Measurements from ENCODE around the gene HLA-DOB. TPM values are rescaled to one million over a fixed set of nuclear protein-coding genes. Genes with fewer than 3 reads are reported as not detected.

The HLA-DOB gene
- polyA plus RNA-seq, 3 donors = 0.10 to 0.21 (median 0.16) TPM

DNA sequence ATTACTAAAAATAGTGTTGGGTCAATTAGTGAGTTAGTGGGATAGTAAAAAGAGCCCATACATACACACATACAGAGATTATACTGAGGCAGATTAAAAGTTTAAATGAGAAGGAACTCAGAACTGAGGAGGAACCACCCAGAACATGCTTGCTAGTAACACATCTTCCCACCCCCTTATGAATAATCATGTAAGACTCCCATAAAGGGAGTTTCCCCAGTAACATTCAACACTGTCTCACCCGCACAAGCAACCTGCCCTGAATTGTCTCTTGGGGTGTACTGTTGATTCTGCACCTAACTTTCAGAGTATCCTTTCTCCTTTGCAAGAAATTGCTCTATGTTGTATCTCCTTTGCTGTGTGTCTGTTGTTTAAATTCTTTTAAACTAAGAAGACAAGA is 42.4 kb downstream of the HLA-DOB start:
- no peak for DNase-seq (ENCODE audit: extremely low read depth in 1 of 11, low read depth in 9 of 11, low spot score in 4 of 11)

DNA sequence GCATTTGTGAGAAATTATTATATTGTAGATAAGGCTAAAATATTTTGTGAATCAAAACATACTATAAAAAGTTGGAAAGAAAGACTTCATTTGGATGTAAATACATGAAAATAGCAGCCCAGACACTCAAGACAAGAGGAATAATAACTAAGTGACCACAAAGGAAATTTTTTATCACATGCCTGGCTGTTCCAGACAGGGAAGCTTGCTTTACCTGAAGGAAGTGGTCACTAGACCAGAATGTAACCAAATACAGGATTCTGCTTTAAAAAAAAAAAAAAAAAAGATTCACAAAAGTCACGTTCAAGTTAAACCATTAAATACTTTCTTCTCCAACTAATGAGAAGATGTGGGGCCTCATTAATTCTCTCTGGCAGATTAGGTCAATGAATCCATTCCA is 44.1 kb downstream of the HLA-DOB start:
- DNase-seq (ENCODE audit: extremely low read depth in 1 of 11, low read depth in 9 of 11, low spot score in 4 of 11) = no peak

DNA sequence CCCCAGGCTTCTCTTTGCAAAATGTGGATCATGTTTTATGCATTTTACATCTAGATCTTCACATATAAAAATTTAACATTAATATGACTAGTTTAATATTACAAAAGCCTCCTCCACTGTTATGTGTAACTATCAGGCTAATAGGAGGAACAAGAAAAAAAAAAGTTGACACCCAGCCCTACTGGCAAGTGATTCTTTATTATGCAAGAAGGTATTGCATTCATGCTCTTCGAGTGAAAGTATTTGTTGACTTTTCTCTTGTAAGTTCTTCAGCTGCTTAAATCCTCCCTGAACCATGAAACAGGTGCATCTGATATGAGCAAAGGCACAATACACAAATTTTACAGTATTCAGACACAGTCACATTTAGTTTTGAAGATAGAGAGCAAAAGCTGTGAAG is 52.8 kb downstream of the HLA-DOB start:
- DNase-seq (ENCODE audit: extremely low read depth in 1 of 11, low read depth in 9 of 11, low spot score in 4 of 11) = no peak

DNA sequence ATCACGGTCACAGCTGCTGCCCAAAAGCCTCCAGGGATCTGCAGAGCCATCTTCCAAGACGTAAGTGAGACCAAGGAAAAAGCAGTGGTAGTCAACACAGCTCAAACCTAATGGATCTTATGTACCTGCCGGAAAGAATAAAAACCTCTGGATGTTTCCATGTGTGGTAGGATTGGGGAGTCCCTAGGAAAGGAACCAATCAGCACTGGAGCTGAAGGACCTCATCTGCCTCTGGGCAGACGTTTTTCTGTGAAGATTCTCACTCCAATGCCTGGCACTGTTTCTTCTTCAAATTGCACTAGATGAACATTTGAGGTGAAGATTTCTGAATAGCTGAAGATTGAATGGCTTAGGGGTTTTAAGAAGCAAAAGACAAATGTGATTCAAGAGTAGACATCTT is 53.4 kb downstream of the HLA-DOB start, which contains the start of gene HLA-DQB2:
Gene HLA-DQB2 (minus strand): TSS at position 112 of the 400 bp plus-strand sequence. CDS start 62 bp downstream, at position 50.
- DNase-seq (ENCODE audit: extremely low read depth in 1 of 11, low read depth in 9 of 11, low spot score in 4 of 11) = peak in 2 of 11 donors; percentile 7 to 16

Other genes with a start within 250 kb of the HLA-DOB start
- 10 to 100 TPM; 23.4 to 61.1 (median 49.0) TPM for gene HLA-DRB1, start 227.2 kb downstream of the HLA-DOB start, polyA plus RNA-seq (ENCODE audit: insufficient read length in 3 of 3)
- gene HLA-DQA1, start 179.6 kb downstream of the HLA-DOB start, polyA plus RNA-seq (ENCODE audit: insufficient read length in 3 of 3) = 1 to 10 TPM; 1.8 to 7.9 (median 2.8) TPM
- 10 to 100 TPM in 1 of 3 donors, 1 to 10 TPM in 2; 6.9 to 11.4 (median 7.7) TPM for gene HLA-DQB1, start 150.3 kb downstream of the HLA-DOB start, polyA plus RNA-seq (ENCODE audit: insufficient read length in 3 of 3)
- 1 to 10 TPM in 1 of 3 donors, under 1 TPM in 1, not detected in 1; 0.37 to 1.4 TPM for gene HLA-DQA2, start 75.6 kb downstream of the HLA-DOB start, polyA plus RNA-seq (ENCODE audit: insufficient read length in 3 of 3)
- 1 to 10 TPM in 1 of 3 donors, under 1 TPM in 1, not detected in 1; 0.57 to 1.8 TPM for gene HLA-DQB2, start 53.5 kb downstream of the HLA-DOB start, polyA plus RNA-seq (ENCODE audit: insufficient read length in 3 of 3)
- 10 to 100 TPM in 1 of 3 donors, 1 to 10 TPM in 2; 9.4 to 19.7 (median 9.5) TPM for gene TAP2, start 21.7 kb upstream of the HLA-DOB start, polyA plus RNA-seq (ENCODE audit: insufficient read length in 3 of 3)
- 10 to 100 TPM; 19.7 to 22.3 (median 20.4) TPM for gene PSMB8, start 27.0 kb upstream of the HLA-DOB start, polyA plus RNA-seq (ENCODE audit: insufficient read length in 3 of 3)
- 10 to 100 TPM in 1 of 3 donors, 1 to 10 TPM in 2; 8.2 to 12.3 (median 8.3) TPM for gene TAP1, start 36.7 kb upstream of the HLA-DOB start, polyA plus RNA-seq (ENCODE audit: insufficient read length in 3 of 3)
- 1 to 10 TPM; 5.1 to 6.7 (median 5.1) TPM for gene PSMB9, start 37.2 kb upstream of the HLA-DOB start, polyA plus RNA-seq (ENCODE audit: insufficient read length in 3 of 3)
- 10 to 100 TPM; 51.8 to 75.3 (median 65.9) TPM for gene HLA-DMB, start 124.0 kb upstream of the HLA-DOB start, polyA plus RNA-seq (ENCODE audit: insufficient read length in 3 of 3)
- 10 to 100 TPM; 13.9 to 24.6 (median 22.5) TPM for gene HLA-DMA, start 136.1 kb upstream of the HLA-DOB start, polyA plus RNA-seq (ENCODE audit: insufficient read length in 3 of 3)
- gene BRD2, start 151.6 kb upstream of the HLA-DOB start, polyA plus RNA-seq (ENCODE audit: insufficient read length in 3 of 3) = 100 to 1,000 TPM; 298 to 338 (median 312) TPM
- gene HLA-DOA, start 192.6 kb upstream of the HLA-DOB start, polyA plus RNA-seq (ENCODE audit: insufficient read length in 3 of 3) = 1 to 10 TPM; 3.8 to 4.8 (median 4.2) TPM